WTC11 (cell line): ENCODE results near the gene SMIM22.

Experiments used
- ATF3 ChIP-seq: sonication (generic); formaldehyde crosslinking; conservative IDR thresholded peaks from 2 replicates; pipeline ENCODE4 v1.8.1; 2022; ENCODE audit warnings: mild to moderate bottlenecking, missing genetic modification reagents
- CTCF ChIP-seq: fragments of 200-600 bp; IDR thresholded peaks from 2 replicates; pipeline ENCODE4 v1.8.0; 2022; ENCODE audit warnings: antibody characterized with exemption
- ESRRA ChIP-seq: sonication (generic); formaldehyde crosslinking; IDR thresholded peaks from 2 replicates; pipeline ENCODE4 v1.8.1; 2022; ENCODE audit warnings: mild to moderate bottlenecking, missing genetic modification reagents, borderline replicate concordance
- NR3C1 ChIP-seq: sonication (generic); formaldehyde crosslinking; conservative IDR thresholded peaks from 2 replicates; pipeline ENCODE4 v1.8.1; 2023; ENCODE audit warnings: low read depth, mild to moderate bottlenecking, missing genetic modification reagents
- PRDM15 ChIP-seq: sonication (generic); formaldehyde crosslinking; IDR thresholded peaks from 2 replicates; pipeline ENCODE4 v1.8.0; 2022; ENCODE audit warnings: missing genetic modification reagents
- SP1 ChIP-seq: sonication (generic); formaldehyde crosslinking; conservative IDR thresholded peaks from 2 replicates; pipeline ENCODE4 v1.8.1; 2022; ENCODE audit warnings: missing genetic modification reagents
- TCF7 ChIP-seq: sonication (generic); formaldehyde crosslinking; IDR thresholded peaks from 2 replicates; pipeline ENCODE4 v1.8.0; 2022; ENCODE audit warnings: mild to moderate bottlenecking, low read depth, missing genetic modification reagents, moderate library complexity
- ZBTB21 ChIP-seq: sonication (generic); formaldehyde crosslinking; IDR thresholded peaks from 2 replicates; pipeline ENCODE4 v1.8.1; 2023; ENCODE audit warnings: mild to moderate bottlenecking, missing genetic modification reagents, borderline replicate concordance
- ZNF219 ChIP-seq: sonication (generic); formaldehyde crosslinking; IDR thresholded peaks from 2 replicates; pipeline ENCODE4 v1.8.0; 2023; ENCODE audit warnings: missing genetic modification reagents, mild to moderate bottlenecking, borderline replicate concordance
- ZNF232 ChIP-seq: sonication (generic); formaldehyde crosslinking; IDR thresholded peaks from 2 replicates; pipeline ENCODE4 v1.8.0; 2022; ENCODE audit warnings: mild to moderate bottlenecking, missing genetic modification reagents
- TF ChIP-seq, protein P1 (sequence below): sonication (generic); formaldehyde crosslinking; IDR thresholded peaks from 2 replicates; pipeline ENCODE4 v1.8.0; 2022; ENCODE audit warnings: mild to moderate bottlenecking, missing genetic modification reagents
- TF ChIP-seq, protein P2 (sequence below): sonication (generic); formaldehyde crosslinking; IDR thresholded peaks from 2 replicates; pipeline ENCODE4 v1.8.1; 2023; ENCODE audit warnings: mild to moderate bottlenecking, missing genetic modification reagents, moderate library complexity

DNA sequence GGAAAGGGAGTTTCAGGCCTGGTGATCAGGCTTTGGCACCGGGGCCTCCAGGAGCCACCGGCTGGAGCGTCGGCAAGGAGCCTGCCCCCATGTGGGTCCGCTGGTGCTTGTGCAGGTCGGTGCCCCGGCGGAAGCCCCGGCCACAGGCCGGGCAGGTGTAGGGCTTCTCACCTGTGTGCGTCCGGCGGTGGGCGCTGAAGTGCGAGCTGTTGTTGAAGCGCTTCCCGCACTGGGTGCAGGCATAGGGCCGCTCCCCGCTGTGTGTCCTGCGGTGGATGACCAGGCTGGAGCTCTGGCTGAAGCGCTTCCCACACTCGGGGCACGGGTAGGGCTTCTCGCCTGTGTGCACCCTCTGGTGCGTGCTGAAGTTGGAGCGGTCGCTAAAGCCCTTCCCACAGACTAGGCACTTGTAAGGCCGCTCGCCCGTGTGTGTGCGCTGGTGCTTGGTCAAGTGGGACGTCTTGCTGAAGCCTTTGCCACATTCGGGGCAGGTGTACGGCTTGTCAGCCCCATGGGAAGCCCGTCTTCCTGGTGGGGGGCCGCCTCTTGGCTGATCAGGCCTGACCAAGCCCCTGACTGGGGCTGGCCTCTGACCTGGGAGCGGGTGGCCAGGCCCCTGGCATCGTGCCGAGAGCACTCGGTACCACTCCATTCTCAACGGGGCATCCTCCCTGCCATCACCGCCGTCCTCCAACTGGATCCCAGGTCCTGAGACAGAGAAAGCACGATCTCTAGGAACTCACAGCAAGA, 42.6 kb upstream of the SMIM22 start:
- TF ChIP-seq CTCF (no peak), PRDM15 (CRISPR knock-in tag) (no peak), ZBTB21 (CRISPR knock-in tag) (no peak), NR3C1 (no peak), ATF3 (CRISPR knock-in tag) (no peak), SP1 (CRISPR knock-in tag) (no peak), ZNF232 (no peak), ESRRA (CRISPR knock-in tag) (no peak), ZNF219 (CRISPR knock-in tag) (no peak), TCF7 (CRISPR knock-in tag) (no peak)
- TF ChIP-seq, protein P1, sequence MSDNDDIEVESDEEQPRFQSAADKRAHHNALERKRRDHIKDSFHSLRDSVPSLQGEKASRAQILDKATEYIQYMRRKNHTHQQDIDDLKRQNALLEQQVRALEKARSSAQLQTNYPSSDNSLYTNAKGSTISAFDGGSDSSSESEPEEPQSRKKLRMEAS (CRISPR knock-in tag), result no peak
- TF ChIP-seq, protein P2, sequence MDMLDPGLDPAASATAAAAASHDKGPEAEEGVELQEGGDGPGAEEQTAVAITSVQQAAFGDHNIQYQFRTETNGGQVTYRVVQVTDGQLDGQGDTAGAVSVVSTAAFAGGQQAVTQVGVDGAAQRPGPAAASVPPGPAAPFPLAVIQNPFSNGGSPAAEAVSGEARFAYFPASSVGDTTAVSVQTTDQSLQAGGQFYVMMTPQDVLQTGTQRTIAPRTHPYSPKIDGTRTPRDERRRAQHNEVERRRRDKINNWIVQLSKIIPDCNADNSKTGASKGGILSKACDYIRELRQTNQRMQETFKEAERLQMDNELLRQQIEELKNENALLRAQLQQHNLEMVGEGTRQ, result no peak
